T-helper 1 cell treated with Interleukin-12 subunit alpha and Interleukin-12 subunit beta and Interleukin-4 antibody, amounts not matched to agents 30 ng/mL and 1 ng/mL, for 36 hours (primary cell): ENCODE measurements around the gene KRT85. TPM values are rescaled to one million over a fixed set of nuclear protein-coding genes. Genes with fewer than 3 reads are reported as not detected.

ENCODE experiments used
- intact Hi-C: fragments of 100-400 bp; cut with micrococcal nuclease; formaldehyde crosslinking; loops from one replicate; pipeline ENCODE4 v1.15.1; 2024
- total RNA-seq: library from RNA; stranded (reverse); gene quantifications from 2 replicates; pipeline ENCODE4 v1.2.3, GENCODE V29; 2022

The KRT85 gene
- total RNA-seq, 1 donor from 2014 or later = not detected

DNA sequence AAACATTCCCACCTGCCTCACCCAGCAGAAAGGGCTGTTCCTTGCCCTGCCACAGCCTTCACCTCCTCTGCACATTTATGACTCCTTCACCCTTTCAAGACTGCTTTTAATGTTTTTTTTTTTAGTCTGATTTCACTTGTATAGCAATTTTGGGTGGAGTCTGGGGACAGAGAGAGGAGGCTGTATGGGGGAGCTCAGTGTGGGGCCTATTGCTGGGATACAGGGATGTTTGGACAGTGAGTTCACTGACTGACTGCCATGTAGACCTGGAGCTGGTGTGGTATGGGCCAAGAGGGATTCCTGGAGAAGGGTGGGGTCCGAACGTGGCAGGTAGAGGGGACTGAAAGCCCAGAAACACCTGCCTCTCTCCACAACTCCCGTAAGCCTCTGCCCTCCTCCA lies 1.9 kb upstream of the KRT85 start:
- intact Hi-C loops = no loop called here

DNA sequence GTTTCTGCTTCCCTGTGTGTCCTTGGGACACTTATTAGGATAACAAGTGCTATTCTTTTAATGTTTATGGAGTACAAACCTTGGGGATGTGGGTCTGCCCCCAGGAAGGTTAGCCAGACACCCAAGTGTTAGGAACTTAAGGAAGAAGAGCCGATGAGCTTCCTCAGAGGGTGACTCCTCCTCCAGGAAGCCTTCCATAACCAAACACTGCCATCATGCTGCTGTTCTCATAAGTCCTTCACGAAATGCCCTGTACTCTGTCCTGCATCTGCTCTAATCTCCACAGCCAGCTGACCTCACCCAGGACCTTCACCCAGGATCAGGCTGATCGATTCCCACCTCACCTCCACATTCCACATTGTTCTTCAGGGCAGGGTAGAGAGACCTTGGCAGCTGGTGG lies 1.2 kb upstream of the KRT85 start:
- intact Hi-C loops = no loop called here

- intact Hi-C loops = no loop called here
Measured at GRCh38 chr12:52367876-52368275, 595 bp upstream of the KRT85 start.

DNA sequence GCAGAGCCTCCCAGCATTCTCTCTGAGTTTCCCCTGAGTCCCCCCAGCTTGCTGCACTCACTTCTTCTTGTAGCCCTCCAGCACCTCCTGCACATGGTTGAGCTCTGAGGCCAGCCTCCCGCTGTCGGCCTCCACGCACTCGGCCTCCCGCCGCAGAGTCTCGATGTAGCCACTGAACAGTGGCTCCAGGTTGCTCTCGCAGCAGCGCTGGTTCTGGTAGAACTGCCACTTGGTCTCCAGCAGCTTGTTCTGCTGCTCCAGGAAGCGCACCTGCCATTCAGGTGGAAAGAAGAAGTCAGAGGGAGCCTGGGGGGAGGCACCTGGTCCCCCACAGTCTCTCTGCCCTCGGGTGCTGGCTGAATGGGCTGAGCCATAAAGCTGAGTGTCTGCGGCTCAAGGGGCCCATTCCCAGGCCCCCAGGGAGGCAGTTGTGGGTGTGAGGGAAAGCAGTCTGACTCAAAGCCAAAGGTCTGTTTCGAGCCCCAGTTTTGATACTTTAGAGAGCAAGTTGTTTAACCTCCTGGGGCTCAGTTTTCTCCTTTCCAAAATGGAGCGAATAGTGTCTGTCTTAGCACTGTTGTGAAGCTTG lies 2.3 kb downstream of the KRT85 start:
- intact Hi-C loops = no loop called here

DNA sequence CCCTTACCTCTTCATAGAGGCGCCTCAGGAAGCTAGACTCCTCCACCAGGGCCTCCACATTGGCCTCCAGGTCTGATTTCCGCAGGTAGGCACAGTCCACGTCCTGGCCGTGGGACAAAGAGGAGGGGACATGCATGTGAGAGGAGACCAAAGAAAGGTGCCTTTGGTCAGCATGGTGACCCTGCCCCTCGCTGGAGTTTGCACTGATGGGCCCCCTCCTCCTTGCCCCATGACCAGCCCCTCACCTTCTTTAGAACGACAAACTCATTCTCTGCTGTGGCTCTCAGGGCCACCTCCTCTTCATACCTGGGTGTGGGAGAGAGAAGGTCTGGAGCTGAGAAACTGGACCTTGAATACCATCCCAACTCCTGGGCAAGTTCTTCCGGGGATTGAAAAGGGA lies 3.2 kb downstream of the KRT85 start:
- intact Hi-C loops = no loop called here

GRCh38 chr12:52363111-52363679 lies 4.1 kb downstream of the KRT85 start:
- intact Hi-C loops = no loop called here

DNA sequence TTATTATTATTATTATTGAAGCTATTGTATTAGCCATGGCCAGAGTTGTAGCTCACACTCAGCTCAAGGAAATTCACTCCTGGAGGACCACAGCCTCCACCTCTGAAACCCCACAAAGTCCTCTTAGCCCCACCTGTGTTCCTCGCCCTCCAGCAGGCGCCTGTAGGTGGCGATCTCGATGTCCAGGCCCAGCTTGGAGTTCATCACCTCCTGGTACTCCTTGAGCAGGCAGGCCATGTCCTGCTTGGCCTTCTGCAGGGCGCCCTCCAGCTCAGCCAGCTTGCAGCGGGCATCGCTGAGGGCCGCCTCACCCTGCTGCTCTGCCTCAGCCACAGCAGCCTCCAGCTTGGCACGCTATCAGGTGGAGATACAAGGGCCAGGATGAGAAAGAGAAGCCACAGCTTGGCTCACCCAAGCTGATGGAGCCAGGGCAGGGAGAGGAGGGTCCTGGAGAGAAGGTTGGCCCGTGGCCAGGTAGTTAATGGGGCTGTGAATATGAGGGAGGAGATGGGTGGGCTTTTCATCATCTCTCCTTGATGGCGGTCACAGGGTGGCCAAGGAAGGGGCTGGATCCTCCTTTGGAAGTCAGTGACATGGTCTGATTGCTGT lies 5.1 kb downstream of the KRT85 start:
- intact Hi-C loops = no loop called here

DNA sequence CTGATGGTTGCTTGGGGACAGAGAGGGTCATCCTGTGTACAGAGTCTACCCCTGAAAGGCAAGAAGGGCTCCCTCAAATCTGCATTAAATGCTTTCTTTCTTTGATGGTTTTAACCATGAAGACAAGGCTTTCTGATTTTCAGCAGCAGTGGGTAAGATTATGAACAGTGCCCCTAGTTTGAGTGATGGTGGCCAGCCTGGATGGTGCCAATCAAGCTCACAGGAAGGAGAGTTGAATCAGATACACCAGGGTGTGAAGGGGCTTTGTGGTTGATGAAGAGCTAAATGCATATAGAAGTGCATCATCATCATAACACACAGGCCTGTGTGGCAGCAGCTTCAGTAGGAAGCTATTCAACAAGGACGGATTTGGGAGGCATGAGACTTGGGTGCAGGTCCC lies 5.7 kb downstream of the KRT85 start:
- intact Hi-C loops = no loop called here

GRCh38 chr12:52360663-52361271 lies 6.5 kb downstream of the KRT85 start:
- intact Hi-C loops = no loop called here

GRCh38 chr12:52360106-52360662 lies 7.1 kb downstream of the KRT85 start:
- intact Hi-C loops = no loop called here

GRCh38 chr12:52359621-52360061 lies 7.6 kb downstream of the KRT85 start:
- intact Hi-C loops = no loop called here

GRCh38 chr12:52358575-52359350 lies 8.5 kb downstream of the KRT85 start:
- intact Hi-C loops = no loop called here

DNA sequence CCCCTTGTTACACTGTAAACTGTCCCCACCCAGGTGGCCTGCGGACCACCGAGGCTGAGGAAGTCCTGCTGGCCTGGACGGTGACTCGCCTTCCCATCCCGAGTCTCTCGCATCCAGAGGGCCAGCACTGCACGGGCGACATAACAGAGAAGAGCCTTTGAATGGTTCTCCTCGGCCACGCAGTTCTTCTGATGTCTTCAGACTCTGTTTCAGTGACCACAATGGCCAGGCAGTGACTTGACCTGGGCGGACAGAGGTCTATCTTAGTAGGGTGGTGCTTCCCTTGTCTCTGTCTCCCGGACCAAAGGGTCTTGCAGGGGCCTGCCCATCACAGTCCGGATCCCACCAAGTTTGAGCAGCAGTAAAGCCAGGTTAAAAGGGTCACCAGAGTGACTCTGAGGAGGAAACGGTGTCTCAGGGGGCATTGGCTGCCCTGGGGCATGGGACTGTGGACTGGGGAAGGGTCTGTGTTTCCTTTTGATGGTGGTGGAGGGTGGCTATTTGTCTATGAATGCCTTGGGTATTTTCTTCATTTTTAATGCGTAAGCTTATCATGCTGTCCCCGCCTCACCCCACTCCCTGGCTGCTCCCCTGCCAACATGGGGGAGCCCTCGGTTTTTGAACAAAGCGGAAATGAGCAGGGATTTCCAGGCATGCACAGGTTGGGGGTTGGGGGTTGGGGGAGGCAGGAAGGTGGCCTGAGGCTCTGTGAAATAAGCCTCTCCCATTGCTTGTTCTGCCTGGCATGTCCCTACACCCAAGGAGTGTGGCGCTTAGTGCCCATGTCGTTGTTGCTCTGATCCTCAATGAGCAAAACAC lies 10.3 kb downstream of the KRT85 start:
- intact Hi-C loops = no loop called here

DNA sequence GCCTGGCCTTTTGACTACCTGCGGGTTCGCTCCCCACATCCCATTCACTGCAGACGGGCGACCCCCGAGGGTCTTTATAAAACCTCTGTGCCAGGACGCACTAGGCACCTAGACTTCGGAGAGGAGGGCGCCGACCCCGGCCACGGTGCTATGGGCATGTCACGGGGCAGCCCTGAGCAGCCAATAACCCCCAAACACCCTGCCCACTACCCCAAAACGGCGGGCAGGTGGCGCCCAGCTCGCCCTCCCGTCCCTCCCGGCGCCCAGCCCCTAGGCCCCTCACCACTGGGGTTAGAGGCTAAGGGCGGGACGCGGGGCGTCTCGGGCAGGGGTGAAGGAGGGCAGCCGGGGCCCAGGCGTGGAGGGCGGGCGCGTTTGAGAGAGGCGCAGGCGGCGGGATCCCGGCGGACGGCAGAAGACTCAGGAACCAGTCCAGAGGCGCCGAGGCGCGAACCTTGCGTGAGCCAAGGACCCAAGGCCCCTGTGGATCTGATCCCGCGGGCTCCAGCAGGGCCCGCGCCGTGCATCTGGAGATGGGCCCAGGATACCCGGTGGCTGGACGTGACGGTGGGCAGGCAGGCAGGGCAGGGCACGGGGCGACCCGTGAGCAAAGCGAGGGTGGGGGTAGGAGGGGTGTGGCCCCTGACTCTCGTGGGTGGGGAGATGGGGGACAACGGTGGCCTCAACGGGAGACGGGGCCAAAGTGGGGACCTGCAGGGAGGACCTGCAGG lies 11.1 kb downstream of the KRT85 start:
- intact Hi-C loops = no loop called here

GRCh38 chr12:52355176-52355575 lies 12.1 kb downstream of the KRT85 start:
- intact Hi-C loops = no loop called here

DNA sequence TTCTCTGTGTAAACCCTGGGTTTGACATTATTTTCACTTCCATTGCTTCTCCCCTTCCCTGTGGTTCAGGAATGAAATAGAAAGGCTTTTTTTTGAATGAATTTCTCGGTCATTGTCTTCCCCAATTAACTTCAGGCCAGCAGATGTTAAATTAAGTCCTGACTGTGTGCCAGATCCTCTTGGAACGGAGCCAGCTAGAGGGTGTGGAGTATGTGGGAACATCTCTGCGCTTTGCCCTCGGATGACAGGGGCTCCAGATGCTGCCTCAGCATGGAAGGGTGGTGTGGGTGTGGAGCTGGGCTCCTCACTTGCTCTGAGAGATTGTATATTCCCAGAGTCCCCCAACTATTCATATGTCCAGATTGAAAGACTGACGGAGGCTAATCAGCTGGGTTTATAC lies 13.1 kb downstream of the KRT85 start:
- intact Hi-C loops = no loop called here

GRCh38 chr12:52353766-52354165 lies 13.5 kb downstream of the KRT85 start:
- intact Hi-C loops = no loop called here

- intact Hi-C loops = no loop called here
Measured at GRCh38 chr12:52352951-52353350, 14.3 kb downstream of the KRT85 start.

- intact Hi-C loops = no loop called here
Measured at GRCh38 chr12:52351196-52352059, 15.9 kb downstream of the KRT85 start.
